BE2C (cell line): ENCODE data around the gene RPL3.

Experiments
- DNase-seq: peaks from one replicate; pipeline ENCODE4 v3.0.0-alpha.2; 2020
- H3K27me3 ChIP-seq: fragments of 250-450 bp; sonication (Bioruptor Pico); 2 replicates; pipeline ENCODE4 v1.5.1; 2020; ENCODE audit warnings: mild to moderate bottlenecking
- H3K36me3 ChIP-seq: fragments of 250-450 bp; sonication (Bioruptor Pico); 2 replicates; pipeline ENCODE4 v1.5.1; 2020; ENCODE audit warnings: mild to moderate bottlenecking
- H3K4me1 ChIP-seq: fragments of 250-450 bp; sonication (Bioruptor Pico); 2 replicates; pipeline ENCODE4 v1.5.1; 2020
- H3K4me3 ChIP-seq: 2 replicates; pipeline ENCODE4 v1.5.1; 2011; ENCODE audit warnings: low read depth, low read length
- H3K9me3 ChIP-seq: fragments of 250-450 bp; sonication (Bioruptor Pico); 2 replicates; pipeline ENCODE4 v1.5.1; 2020
- CTCF ChIP-seq: IDR thresholded peaks from 2 replicates; pipeline ENCODE4 v1.5.1; 2012; ENCODE audit warnings: mild to moderate bottlenecking, low read depth, low read length

The RPL3 gene

GRCh38 chr22:39355080-39355479 is 35.7 kb upstream of the RPL3 start:
- Histone ChIP-seq H3K4me1 (peaks cover 16% of the 10 kb centered on the region), H3K27me3 (no peaks in the 10 kb centered on the region), H3K36me3 (peaks cover 5% of the 10 kb centered on the region), H3K4me3 (no peak overlapping the region), H3K9me3 (no peaks in the 10 kb centered on the region)
- no peak for DNase-seq
- TF ChIP-seq CTCF: no peak

- H3K36me3 ChIP-seq: no peaks in the 10 kb centered on the region; the same call in 1 of the 2 replicates
- no peak for TF ChIP-seq CTCF
- peaks cover 16% of the 10 kb centered on the region for H3K4me1 ChIP-seq
- no peaks in the 10 kb centered on the region for H3K27me3 ChIP-seq
- H3K4me3 ChIP-seq: no peak overlapping the region
- no peaks in the 10 kb centered on the region for H3K9me3 ChIP-seq
- no peak for DNase-seq
Measured at GRCh38 chr22:39353346-39353745, 33.9 kb upstream of the RPL3 start.

- Histone ChIP-seq H3K4me3 (no peak overlapping the region), H3K9me3 (no peaks in the 10 kb centered on the region), H3K27me3 (no peaks in the 10 kb centered on the region), H3K36me3 (no peaks in the 10 kb centered on the region; the same call in 1 of the 2 replicates), H3K4me1 (peaks cover 16% of the 10 kb centered on the region)
- DNase-seq: no peak
- TF ChIP-seq CTCF: no peak
Measured at GRCh38 chr22:39352306-39352891, 33.0 kb upstream of the RPL3 start.

GRCh38 chr22:39351689-39352214 is 32.3 kb upstream of the RPL3 start:
- H3K36me3 ChIP-seq: no peaks in the 10 kb centered on the region; the same call in 1 of the 2 replicates
- H3K9me3 ChIP-seq: no peaks in the 10 kb centered on the region
- no peaks in the 10 kb centered on the region for H3K27me3 ChIP-seq
- peaks cover 16% of the 10 kb centered on the region for H3K4me1 ChIP-seq
- peak overlapping the region; percentile 21; the same call in 1 of the 2 replicates for H3K4me3 ChIP-seq
- no peak for TF ChIP-seq CTCF
- DNase-seq: peak; percentile 91

- no peak for DNase-seq
- Histone ChIP-seq H3K27me3 (no peaks in the 10 kb centered on the region), H3K4me3 (peak overlapping the region; percentile 83), H3K4me1 (peaks cover 16% of the 10 kb centered on the region), H3K36me3 (no peaks in the 10 kb centered on the region; the same call in 1 of the 2 replicates), H3K9me3 (no peaks in the 10 kb centered on the region)
- TF ChIP-seq CTCF: no peak
Measured at GRCh38 chr22:39350757-39351688, 31.6 kb upstream of the RPL3 start.
